T-helper 1 cell treated with Interleukin-12 subunit alpha and Interleukin-12 subunit beta and Interleukin-4 antibody, amounts not matched to agents 30 ng/mL and 1 ng/mL, for 36 hours (primary cell): Measurements from ENCODE around the gene CLEC4F. TPM values are rescaled to one million over a fixed set of nuclear protein-coding genes. Genes with fewer than 3 reads are reported as not detected.
"Not testable (repeated sequence)": the region's sequence is repeated elsewhere in the genome, so short reads cannot be mapped to it uniquely, and the experiment has no call there.

ENCODE experiments used
- intact Hi-C: fragments of 100-400 bp; cut with micrococcal nuclease; formaldehyde crosslinking; loops from one replicate; pipeline ENCODE4 v1.15.1; 2024
- total RNA-seq: library from RNA; stranded (reverse); gene quantifications from 2 replicates; pipeline ENCODE4 v1.2.3, GENCODE V29; 2022

CLEC4F gene
- total RNA-seq, 1 donor from 2014 or later: 0.12 TPM

- intact Hi-C loops: no loop called here
Observed at GRCh38 chr2:70827388-70827787, 7.0 kb upstream of the CLEC4F start.

GRCh38 chr2:70826696-70827350 lies 6.4 kb upstream of the CLEC4F start:
- intact Hi-C loops: no loop called here

GRCh38 chr2:70823249-70823648 lies 2.9 kb upstream of the CLEC4F start:
- intact Hi-C loops: no loop called here

GRCh38 chr2:70822843-70823242 lies 2.4 kb upstream of the CLEC4F start:
- intact Hi-C loops: no loop called here

GRCh38 chr2:70817284-70817954 lies 3.0 kb downstream of the CLEC4F start:
- intact Hi-C loops: no loop called here

- intact Hi-C loops: no loop called here
Observed at GRCh38 chr2:70816726-70817125, 3.7 kb downstream of the CLEC4F start.

- intact Hi-C loops: no loop called here
Observed at GRCh38 chr2:70808983-70809958, 11.1 kb downstream of the CLEC4F start.

- intact Hi-C loops: no loop called here
Observed at GRCh38 chr2:70807828-70808118, 12.6 kb downstream of the CLEC4F start.

- intact Hi-C loops: no loop called here
Observed at GRCh38 chr2:70807102-70807827, 13.1 kb downstream of the CLEC4F start.

GRCh38 chr2:70806620-70807019 lies 13.8 kb downstream of the CLEC4F start:
- intact Hi-C loops: no loop called here

- intact Hi-C loops: no loop called here
Observed at GRCh38 chr2:70806013-70806412, 14.4 kb downstream of the CLEC4F start.

- intact Hi-C loops: no loop called here
Observed at GRCh38 chr2:70801607-70802263, 18.7 kb downstream of the CLEC4F start.

- intact Hi-C loops: no loop called here
Observed at GRCh38 chr2:70799706-70800105, 20.7 kb downstream of the CLEC4F start.

GRCh38 chr2:70797996-70798395 lies 22.4 kb downstream of the CLEC4F start:
- intact Hi-C loops: not testable (repeated sequence)

- intact Hi-C loops: no loop called here
Observed at GRCh38 chr2:70797506-70797905, 22.9 kb downstream of the CLEC4F start.

- intact Hi-C loops: no loop called here
Observed at GRCh38 chr2:70796262-70796661, 24.1 kb downstream of the CLEC4F start.

- intact Hi-C loops: no loop called here
Observed at GRCh38 chr2:70795164-70795995, 25.0 kb downstream of the CLEC4F start.

- intact Hi-C loops: no loop called here
Observed at GRCh38 chr2:70793450-70793849, 26.9 kb downstream of the CLEC4F start.

- intact Hi-C loops: no loop called here
Observed at GRCh38 chr2:70790136-70790828, 30.1 kb downstream of the CLEC4F start, which contains the start of gene FIGLA. Gene FIGLA (minus strand): TSS chr2:70790643. CDS start chr2:70790638, 5 bp downstream.
